IPS-NIHi7 (cell line): ENCODE measurements around the gene CD69.
A peak's percentile ranks its signal among the peaks of the same experiment; 100 is the strongest.

Experiments used
- DNase-seq: peaks from one replicate; pipeline ENCODE4 v3.0.0; 2012; ENCODE audit warnings: mixed read lengths; ENCODE audit errors: extremely low spot score

The CD69 gene

DNA sequence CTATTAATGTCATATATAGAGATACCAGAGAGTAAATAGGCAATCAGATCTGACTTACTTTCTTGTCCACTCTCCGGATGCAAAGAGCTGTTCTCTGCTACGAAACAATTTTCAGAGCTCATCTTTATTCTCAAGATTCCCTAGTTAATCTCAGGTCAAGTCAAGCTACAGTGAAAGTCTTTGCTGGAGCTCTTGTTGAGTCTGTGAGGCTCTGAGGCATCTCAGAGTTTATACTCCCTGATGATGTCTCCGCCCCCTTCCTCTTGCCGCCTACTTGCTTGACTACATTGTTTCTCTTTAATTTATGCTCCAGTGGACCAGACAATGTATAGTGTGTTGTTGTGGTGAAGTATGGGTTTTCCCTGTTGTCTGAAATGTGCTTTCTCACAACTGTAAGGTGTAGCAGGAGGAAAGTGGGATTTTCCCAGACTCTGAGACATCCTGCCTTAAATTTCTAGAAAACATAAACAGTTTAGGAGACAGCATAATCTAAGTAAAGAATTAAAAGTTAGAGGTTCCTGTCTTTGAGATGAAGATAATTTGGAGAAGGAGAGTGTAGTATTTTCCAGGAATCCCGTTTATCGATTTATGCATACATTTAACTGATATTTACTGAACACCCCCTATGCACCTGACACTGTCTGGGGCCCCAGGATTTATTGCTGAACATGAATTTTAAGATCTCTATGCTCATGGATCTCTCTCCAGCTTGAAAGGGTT lies at the start of gene CD69:
TSS of gene CD69 (minus strand) at position 203 of the 720 bp plus-strand sequence. CDS start at position 122, 81 bp downstream.
- DNase-seq: no peak

DNA sequence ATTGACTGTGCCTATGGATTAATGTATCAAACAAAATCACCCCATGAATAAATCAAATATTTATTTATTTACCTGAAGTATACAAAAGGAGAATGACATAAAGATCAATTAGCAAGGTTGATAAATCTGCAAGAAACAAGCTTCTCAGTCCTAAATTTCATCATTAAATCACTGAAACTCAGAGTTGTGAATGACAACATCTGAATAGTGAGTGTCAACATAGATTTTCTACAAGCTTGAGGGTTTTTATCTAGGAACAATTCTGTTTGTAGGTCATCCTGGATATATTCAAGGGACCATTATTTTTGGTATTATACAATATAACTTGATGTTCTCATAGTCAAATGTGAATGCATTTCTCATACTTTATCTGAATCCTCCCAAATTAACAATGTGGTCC lies 49.2 kb upstream of the CD69 start:
- no peak for DNase-seq

DNA sequence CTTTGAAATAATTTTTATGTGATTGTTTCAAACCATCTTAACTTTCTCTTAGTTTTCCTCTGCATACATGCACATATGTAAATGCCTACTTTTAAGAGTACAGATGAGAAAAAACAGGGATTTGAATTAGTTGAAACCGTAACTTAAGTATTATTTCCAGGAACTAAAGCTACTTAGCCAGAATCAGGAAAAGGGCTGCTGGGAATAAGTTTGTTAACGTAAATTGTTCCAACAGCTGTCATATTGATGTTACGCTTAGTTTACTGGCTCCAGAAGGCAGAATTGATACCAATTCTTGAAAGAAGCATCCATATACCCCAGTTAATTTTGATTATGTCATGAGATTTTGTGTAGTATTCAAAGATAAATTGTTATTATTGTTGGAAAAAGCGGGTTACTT lies 48.6 kb upstream of the CD69 start:
- DNase-seq: no peak

DNA sequence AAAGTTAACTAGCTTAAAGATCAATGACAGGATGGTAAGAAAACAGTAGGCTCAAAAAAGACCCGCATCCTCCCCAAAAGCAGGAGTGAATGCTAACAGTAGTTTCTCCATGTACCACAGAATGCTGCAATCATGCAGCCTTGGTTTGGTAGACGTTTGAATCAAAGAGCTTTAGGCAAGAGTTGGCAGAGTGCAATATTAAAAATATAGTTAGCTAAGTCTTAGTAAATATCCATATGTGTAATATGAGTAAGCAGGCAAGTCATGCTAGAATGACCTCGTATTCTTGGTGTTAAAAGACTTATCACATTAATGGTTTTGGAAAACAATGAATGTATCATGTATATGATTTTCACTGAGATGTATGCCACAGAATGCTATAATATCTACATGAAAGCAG lies 47.8 kb upstream of the CD69 start:
- DNase-seq: no peak

DNA sequence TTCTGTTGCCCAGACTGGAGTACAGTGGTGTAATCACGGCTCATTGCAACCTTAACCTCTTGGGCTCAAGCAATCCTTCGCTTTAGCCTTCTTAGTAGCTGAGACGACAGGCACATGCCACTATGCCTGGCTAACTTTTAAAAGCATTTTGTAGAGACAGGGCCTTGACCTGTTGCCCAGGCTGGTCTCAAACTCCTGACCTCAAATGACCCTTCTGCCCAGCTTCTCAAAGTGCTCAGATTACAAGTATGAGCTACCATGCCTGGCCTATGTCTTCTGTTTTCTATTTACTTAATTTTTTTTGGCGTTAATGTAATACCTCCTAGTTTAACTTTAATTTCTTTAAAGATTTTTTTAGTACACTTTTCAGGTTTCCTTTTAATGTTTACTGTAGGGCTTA lies 46.0 kb upstream of the CD69 start:
- DNase-seq: no peak

DNA sequence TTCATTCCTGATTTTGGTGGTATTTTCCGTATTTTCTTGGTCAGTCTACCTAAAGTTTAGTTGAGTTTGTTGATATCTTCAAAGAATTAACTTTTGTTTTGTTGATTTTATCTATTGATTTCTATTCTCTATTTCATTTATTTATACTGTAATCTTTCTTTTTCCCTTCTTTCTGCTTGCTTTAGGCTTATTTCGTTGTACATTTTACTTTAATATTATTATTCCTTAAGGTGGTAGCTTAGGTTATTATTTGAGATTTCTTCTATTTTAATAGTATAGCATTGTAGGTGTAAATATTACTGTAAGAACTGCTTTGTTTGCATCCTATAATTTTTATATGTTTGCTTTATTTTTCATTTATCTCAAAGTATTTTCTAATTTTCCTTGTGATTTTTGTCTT lies 45.2 kb upstream of the CD69 start:
- no peak for DNase-seq

DNA sequence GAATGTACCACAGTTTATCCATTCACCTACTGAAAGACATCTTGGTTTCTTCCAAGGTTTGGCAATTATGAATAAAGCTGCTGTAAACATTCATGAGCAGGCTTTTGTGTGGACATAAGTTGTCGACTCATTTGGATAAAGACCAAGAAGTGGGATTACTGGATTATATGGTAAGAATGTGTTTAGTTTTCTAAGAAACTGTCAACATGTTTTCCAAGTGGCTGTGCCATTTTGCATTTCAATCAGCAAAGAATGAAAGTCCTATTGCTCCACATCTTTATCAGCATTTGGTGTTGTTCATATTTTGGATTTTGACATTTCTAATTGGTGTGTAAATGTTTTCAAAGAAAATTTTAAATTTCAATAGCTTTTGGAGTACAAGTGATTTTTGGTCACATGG lies 39.3 kb upstream of the CD69 start:
- no peak for DNase-seq

DNA sequence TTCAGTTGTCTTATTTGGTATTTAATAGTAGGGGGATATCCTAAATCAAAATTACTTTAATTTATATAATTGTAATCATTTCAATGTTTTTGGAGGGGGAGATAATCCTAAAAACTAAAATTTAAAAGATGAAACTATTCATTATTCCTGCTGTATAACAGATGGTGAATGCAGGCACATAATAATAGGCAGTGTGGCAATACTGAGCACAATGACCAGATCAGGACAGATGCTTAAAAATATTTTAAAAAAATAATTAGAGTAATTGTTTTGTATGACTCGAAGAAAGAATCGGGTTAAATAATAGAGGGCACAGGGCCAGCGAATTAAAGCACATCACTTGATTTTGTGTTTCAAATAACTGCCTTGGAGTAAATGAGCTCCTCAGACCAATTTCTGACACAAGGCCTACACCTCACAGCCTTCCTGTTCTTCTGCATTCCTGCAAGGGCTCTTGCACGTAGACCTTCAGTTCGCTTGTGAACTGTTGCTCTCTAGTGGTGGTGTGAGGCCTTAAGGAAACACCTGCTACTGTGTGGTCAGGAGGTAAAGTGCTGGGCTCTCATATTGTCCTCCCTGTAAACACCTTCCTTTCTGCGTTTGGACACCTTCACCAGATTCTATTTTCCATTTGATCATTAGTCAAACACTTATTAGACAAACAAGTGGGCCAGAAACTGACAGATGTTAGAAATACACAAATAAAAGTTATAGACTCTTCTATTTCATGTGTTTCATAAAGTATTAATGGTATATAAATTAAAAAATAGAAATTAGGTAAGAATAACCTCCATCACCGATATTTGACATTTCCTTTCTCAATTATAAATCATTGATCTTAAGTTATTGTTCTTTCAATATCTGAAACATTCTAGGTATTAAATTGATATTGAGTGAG lies 37.3 kb upstream of the CD69 start:
- DNase-seq: peak; percentile 77

DNA sequence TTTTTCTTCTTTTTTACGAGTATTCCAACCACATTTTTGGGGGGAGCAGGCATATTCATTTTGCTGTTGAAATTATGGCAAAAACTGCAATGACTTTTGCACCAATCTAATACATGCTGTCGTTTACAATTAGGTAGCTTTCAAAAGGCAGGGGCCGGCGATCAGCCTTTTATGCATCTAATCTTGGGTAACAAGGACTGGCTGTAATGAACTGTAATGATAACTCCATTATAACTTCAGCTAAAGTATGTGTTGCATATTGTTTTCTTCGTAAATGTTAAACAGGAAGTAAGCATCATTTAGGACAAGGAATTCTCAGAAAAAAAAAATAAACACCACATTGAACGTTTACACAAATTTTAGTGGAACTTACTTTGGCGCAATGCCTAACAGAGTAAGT lies 36.3 kb upstream of the CD69 start:
- no peak for DNase-seq

DNA sequence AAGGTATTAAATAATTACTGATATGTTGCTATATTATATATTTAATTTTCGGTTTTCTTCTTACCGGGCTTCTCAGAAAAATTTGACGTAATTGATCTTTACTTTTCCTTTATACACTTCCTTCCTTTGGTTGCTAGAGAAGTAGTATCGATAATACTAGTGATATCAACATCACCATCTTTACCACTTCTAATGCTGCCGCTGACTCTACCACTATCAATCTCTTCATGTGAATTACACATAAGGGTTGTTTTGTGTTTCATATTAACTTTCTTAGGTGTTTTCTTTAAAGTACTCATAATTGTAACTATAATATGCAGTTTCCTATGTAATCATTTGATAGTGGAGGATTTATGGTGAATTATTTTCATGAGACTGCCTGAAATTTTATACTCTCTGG lies 35.6 kb upstream of the CD69 start:
- DNase-seq: no peak

DNA sequence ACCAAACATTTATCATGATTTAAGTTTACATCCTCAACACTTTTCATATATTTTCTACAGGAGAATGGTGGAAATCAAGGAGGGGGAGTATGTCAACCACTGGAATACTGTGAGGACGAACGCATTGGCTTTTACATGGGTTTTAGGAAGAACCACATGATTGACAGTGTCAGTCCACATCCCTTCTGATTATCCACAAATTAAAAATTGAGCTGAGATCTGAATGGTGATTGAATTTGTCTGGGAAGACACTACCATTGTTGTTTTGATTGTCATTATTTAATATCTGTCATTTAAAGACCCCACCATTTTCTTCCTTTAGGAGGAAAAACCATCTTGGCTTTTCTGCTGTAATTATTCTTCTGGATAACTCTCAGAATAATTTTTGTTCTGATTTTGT lies 35.2 kb upstream of the CD69 start:
- no peak for DNase-seq

DNA sequence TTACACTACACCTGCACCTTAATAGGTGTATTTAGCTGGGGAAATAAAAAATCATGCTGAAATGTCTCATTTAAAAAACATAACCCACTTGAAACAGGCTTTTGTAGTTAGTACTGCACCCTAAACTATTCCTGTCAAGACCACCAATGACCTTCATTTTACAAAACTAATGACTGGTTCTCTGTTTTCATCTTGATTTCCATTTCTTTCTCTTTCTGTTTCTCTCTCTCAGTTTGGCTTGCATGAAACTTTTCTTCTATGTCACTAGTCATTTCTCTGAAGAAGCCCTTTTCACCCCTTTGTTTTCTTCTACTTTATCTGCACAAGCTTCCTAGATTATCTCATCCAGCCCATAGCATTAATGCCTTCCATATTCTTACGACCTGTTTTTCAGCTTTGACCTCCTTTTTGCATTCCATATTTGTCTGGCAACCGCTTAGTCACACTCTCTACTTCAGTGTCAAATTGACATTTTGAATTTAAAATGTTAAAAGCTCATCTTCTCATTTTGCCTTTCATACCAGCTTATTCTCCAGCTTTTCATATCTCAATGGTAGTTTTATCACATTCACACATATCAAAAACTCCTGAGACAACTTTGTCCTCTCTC lies 33.9 kb upstream of the CD69 start:
- no peak for DNase-seq

DNA sequence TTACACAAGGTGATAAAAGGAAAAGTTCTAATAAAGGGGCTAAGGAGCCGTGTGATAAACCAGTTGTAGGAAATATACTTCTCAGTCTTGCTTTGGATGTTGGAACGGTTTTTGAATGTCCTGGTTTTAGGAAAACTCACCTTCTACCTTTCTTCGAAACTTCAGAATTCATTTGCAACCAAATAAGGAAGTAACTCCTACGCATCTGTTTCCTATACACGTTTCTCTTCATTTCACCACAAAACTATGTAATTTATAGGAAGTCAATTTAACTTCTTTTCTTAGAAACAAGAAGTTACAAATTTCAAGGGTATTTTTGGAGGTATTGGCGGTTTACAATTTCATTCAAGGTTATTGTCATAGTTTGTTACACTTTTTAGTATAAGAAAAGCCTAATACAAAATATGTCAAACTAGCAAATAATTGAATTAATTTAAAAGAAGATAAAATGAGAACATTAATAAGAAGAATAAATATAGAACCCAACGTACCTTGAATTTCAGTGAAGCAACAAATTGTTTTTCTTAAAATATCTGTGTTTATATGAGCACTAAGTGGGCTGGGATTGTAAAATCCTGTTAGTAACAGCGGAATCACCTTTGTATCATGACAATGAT lies 33.2 kb upstream of the CD69 start:
- DNase-seq: no peak

DNA sequence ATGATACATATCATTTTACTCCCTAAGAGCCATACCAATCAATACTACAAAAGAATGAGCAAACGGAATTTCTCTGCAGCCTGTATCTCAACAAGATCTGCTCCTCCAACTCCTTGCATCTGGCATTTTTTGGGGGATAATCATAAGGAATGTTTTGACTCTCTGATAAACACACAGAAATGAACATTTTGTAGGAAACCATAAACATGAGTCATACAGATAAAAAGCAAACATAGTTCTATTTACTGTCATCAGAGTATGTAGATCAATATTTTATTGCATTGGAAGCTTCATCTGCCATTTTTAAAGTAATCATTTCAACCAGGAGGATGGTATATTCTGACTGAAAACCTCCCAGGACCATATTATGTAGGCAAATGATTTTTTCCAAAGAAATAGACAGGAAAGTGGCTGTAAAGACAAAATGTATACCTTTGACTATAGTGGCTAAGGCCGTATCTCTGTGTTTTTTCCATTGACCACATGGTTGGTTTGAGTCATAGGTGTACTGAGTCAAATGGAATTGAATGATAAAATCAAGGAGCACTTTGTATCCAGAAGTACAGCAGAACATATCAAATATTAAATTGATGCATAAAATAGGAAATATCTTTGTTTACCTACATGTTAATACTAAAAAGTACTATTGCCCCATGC lies 32.4 kb upstream of the CD69 start:
- no peak for DNase-seq

DNA sequence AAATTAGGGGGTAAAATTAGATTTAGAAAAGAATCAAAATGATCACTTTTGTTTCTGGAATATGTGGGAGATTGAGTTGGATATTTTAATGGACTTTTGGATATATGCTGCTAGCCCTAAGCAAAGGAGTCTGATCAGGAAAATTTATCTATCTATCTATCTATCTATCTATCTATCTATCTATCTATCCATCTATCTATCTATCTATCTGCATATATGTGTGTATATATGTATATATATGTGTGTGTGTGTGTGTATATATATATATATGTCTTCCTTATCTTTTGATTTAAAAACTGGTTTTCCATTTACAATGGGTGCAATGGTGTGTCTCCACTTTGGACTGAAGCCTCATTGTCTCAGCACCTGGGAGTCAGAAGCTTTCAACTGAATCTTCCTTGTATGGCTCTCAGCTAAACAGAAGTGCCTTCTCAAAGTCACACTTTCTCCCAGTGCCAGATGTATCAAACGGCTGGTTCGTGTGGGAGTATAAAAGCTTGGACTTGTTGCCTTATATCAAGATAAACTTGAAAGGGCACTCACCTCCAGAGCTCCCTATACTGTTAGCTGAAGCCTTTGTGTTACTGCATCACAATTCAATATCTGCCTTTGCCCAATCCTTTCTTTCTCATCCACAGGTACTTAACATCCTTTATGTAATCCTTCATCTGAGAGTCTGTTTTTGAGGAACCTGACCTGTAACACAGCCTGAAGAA lies 31.6 kb upstream of the CD69 start:
- no peak for DNase-seq

DNA sequence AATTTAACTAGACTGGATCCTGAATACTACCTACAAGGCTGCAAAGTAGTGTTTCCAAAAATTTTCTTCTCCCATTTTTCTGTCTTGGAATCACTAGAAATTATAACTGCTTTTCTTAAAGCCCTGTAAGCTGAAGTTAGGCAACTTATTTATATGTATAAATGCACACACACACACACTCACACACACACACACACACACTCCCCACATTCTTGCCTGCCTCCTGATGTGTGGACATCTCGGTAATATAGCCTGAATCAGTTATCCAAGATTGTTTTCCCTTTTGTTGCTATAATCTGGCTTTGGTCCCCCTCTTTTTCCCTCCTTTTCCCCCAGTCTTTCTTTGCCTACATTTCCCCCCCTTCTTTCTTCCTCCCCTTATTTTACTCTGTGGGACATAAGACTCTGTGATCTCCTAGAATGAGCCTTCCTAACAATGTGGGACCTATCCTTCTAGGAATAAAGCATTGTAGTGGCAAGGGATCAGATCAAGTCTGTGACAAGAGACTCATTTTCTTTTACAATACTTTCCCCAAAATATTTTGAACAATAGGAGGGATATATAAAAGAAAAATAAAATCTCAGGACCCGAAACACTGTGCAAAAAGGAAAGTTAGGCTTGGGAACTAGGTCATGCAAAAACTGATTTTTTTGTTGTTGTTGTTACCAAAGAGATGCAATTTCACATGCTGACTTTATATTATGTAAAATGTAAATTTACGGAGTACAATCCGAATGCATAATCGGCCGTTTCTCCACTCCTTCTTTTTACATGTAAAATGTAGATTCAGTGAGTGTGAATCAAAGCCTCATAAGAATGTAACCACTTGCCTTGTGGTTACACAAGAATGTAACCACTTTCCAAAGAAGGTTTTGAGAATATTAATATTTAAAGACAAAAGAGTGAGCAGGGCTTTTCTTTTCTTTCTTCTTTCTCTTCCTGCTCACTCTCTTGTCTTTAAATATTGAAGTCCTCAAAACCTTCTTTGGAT lies 26.3 kb upstream of the CD69 start:
- no peak for DNase-seq

DNA sequence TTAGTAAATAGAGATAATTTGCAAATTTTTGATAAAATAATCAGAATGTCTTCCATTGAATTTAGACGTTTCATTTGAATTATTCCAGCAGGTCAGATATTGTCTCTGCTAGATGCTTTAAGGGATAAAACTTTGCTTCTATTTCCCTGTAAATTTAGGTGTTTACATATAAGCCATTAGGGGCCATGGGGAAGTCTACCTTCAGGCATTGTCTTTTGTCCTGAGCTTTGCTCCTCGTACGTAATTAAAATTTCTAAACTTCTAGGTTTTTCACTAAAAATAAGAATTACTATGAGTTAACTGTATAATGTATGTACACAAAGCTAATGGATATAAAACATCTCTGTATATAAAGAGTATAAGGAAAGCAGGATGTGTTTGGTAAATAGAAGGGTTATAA lies 24.1 kb upstream of the CD69 start:
- DNase-seq: no peak

DNA sequence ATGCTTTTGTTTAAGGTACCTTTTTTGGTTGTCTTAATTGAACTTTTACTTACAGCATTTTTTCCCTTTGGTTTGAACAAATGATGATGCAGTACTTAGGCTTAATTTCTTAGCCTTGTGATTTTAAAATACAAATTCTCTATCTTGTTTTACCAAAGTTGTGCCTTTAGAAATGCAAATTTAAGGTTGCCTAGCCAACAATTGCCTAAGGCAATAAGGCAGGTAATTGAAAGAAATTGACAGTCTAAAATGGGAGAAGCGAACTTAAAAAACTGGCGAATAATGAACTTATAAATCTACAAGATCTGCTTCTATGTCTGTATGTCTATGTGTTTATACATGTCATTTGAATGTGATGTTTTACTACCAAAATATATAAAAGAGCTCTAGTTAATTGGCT lies 23.6 kb upstream of the CD69 start:
- DNase-seq: no peak

DNA sequence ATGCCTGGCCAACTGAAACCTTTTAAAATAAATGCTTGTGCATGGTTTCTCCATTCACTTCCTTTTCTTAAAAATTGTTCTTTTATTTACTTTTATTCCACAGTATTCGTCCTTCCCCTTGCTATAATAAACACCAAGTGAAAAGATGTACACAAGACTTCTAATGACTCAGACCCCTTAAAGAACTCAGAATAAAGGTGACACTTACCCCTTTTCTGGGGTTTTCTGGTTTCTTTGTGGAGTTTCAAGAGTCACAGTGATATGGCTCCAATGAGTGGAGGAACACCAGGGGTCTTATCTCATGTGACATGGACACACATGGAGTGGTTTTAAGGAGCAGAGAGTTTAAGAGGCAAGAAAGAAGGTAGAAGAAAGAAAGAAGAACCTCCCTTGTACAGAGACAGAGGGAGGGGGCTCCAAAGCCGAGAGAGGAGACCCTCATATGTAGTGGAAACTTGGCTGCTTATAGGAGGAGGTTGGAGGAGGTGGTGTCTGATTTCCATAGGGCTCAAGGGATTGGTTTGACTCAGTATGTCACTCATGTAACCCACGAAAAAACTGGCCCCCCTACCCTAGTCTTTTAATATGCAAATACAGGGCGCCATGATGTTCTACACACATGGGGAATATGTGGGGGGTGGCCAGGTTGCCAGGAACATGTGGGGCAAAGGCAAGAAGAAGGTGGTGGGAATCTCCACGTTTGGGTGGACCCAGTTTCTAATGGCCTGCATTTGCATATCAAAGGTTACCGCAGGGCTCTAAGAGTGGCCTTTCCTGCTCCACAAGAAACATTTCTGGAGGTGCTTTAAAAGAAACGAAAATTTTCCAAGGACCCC lies 22.1 kb upstream of the CD69 start:
- DNase-seq: no peak
